K562 (cell line): ENCODE data around the gene DENND4C. TPM values are rescaled to one million over a fixed set of nuclear protein-coding genes. Genes with fewer than 3 reads are reported as not detected.

Source experiments
- REST ChIP-seq, 2 experiments: fragments of 450-650 bp; formaldehyde crosslinking in 1 of 2; IDR thresholded peaks; 2 replicates each; pipeline versions ENCODE4 v1.4.0 to v1.6.1; 2014 to 2020; ENCODE audit warnings: mild to moderate bottlenecking in 2 of 2, borderline replicate concordance in 1 of 2, low read depth in 1 of 2
- TCFL5 ChIP-seq: fragments of 250-450 bp; sonication (Bioruptor Pico); conservative IDR thresholded peaks from 2 replicates; pipeline ENCODE4 v1.6.1; 2021; ENCODE audit warnings: mild to moderate bottlenecking, moderate library complexity, matching md5 sums
- polyA plus RNA-seq, 8 experiments: library from polyadenylated mRNA; depleted of rRNA in 4 of 8; stranded (reverse) in 5 of 8; unstranded in 3 of 8; fragments of >200 nt; fragmentation: Nextera tagmentation in 2 of 8; fragmentation: Illumina TruSeq in 1 of 8; extraction: Ambion mirVana in 2 of 8; extraction: Trizol in 1 of 8; gene quantifications; 2 replicates each; pipeline versions ENCODE4 v1.2.1 to v1.2.3, GENCODE V29; 2011 to 2014; ENCODE audit warnings: inconsistent platforms in 1 of 8, missing spikeins in 1 of 8
- total RNA-seq, 7 experiments: library from RNA; depleted of rRNA in 6 of 7; stranded (reverse); fragments of >200 nt in 6 of 7; fragmentation: Illumina TruSeq in 2 of 7; extraction: Trizol in 2 of 7; gene quantifications; 2 replicates each; pipeline versions ENCODE4 v1.2.1 to v1.2.3, GENCODE V29; 2011 to 2021; ENCODE audit warnings: low replicate concordance in 1 of 7

The DENND4C gene
- total and polyA plus RNA-seq, 9 of the 15 experiments (the other 6 are each of a cell fraction or from before 2014, with no cell fraction given) = 4.8 to 31.8 (median 13.9) TPM

- TF ChIP-seq TCFL5 (CRISPR knock-in tag) (0 out of 2 replicates have a peak, but pooled peaks have one; percentile 64), REST (IDR thresholded peaks at IDR 0.05; ENCODE audit: borderline replicate concordance) (peak; percentile 46), REST (CRISPR knock-in tag; IDR thresholded peaks at IDR 0.05; ENCODE audit: low read depth) (no peak)
- TF ChIP-seq, all 486 proteins: peak for 52
Measured at GRCh38 chr9:19199012-19199411, 31.5 kb upstream of the DENND4C start (continued).
